NCI-H128 (cell line): ENCODE results near the gene ARID3B.
"Not testable (repeated sequence)": the region's sequence is repeated elsewhere in the genome, so short reads cannot be mapped to it uniquely, and the experiment has no call there.

Source experiments
- DNase-seq: peaks from one replicate; lab custom pipeline; 2025; ENCODE audit not compliant: unreplicated experiment; lab: John Stamatoyannopoulos, UW

ARID3B gene

DNA sequence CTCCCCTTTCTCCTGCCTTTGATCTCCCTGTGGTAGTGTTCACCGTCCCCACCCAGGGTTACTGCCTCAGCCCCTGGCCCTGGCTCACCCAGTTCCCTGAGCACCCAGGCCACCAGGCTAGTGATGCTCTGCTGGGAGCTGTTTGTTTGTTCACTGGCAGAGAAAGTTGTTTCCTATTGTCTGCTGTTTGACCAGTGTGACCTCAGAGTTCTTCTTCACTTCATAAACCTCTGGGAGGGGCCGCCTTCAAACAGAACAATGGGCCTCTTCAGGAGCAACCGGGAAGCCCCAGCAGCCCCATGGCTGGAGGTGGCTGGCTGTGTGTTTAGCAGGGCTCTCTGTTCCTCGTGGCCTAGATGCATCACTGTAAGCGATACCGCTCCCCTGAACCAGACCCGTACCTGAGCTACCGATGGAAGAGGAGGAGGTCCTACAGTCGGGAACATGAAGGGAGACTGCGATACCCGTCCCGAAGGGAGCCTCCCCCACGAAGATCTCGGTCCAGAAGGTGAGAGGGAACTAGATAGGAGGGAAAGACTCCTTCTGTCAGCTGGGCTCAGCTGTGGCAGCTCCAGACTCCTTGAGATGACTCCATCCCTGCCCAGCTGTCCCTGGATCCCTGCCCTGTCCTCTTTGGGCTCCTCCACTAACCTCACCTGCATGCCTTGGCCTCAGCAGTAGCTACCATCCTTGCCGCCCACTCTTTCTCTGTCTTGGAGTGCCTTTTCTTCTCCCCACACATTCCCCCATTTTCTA is 78.0 kb downstream of the ARID3B start:
- no peak for DNase-seq

DNA sequence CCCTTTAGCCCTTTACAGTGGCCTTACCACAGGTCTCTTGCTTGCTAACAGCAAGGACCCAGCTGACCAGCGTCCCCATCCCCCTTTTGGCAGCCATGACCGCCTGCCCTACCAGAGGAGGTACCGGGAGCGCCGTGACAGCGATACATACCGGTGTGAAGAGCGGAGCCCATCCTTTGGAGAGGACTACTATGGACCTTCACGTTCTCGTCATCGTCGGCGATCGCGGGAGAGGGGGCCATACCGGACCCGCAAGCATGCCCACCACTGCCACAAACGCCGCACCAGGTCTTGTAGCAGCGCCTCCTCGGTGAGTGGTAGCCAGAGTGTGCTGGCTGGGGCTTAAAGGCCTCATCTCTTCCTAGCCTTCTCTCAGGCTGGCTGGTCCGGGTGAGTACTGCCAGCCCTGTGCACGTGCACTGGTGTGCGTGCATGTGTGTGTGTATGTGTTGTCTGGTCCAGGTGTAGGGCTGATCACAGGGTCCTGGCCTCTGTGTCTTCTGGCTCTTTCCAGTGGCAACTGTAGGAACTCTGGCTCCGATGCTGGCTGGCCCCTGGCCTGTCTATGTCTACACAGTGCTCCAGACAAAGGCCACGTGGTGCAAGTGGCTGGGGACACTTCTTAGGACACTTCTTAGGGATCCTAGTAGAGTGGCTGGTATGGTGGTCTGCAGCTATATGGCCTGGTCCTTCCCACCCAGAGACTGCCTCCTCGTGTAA is 79.1 kb downstream of the ARID3B start:
- DNase-seq: no peak

DNA sequence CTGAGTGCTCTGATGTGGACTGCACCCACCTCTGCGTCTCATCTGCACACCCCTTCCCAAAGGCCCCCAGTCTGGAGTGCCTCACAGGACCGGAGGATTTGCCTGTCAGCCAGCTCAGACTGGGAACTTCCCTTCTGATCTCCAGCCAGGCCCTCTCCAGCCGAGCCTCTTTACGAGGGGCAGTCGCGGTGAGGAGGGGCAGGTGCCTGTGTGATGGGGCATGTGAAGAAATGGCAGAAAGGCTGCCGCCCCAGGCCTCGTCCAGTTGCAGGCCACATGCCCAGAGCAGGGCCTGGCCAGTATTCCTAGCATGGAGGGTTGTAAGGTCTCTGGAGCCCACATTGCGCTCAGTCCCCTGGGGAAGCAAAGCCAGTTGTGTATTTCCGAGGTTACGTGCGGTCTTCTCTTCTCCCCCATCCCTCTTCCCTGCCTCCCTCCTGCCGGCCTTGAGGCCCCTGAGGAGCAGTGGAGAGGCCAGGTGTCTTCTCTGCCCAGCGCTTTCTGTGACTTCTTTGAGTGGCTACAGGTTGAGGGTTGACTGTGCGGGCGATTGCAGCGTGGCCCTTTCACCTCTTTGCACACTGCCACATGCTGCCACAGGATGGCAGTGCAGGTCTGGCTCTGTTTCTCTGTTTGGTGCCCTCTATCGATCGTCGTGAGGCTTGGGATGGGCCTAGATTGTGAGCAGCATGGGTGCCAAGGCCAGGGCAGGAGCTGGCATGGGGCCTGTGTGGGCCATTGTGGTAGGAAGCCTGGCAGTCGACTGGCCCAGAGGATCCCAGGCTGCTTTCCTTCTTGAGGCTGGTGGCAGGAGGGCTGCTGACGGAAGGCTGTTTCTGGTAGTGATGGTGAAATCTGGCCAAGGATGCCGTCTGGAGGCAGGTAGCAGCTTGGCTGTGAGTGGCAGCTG is 79.9 kb downstream of the ARID3B start:
- DNase-seq: no peak

DNA sequence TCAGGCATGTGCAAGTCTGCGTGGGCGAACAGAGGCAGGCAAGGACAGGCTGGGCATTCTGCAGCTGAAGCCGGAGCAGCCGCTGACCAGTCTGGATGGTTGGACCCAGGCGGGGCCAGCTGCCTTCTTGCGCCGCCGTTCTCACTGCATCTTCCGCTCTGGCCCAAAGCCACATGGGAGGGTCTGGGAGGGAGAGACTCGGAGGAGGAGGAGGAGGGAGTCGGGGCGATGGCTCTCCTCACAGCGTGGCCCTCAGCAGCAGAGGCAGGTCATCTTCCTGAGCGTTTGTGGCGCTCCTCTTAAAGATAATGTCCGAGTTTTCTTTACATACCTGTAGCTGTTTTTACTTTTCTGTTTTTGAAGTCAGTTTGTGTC is 80.5 kb downstream of the ARID3B start:
- DNase-seq: no peak

DNA sequence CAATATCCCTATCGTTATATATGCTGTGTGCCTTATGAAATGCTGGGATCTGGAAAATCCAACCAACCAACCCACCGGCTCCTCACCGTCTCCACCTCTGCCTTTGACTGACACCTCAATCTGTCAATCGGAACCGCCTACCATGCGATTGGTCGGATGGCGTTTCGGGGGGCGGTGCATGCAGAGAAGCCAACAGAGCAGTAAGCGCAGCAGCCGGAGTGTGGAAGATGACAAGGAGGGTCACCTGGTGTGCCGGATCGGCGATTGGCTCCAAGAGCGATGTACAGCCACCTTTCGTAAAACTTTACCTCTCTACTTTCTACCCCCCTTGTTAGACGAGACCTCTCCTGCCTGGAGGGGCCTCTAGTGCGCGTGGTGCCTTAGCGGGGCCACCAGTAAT is 80.9 kb downstream of the ARID3B start:
- no peak for DNase-seq

DNA sequence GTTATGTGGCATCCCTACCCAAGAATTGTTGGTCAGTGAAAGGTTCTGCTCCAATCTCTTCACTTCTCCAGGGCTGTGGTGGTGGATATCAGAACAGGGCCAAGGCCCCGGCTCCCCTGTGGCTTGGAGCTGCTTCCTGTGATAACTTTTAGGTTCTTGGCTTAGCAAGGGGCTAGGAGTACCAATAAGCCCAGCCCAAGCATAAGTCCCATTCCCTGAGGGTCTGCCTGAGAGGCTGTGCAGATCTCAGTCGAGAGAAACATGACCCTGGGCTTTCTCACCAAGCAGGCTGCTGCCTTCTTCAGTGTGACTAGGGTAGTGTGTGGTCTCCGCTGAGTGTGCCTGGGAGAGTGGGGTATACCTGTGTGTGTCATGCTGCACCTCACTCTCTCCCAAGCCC is 81.7 kb downstream of the ARID3B start:
- DNase-seq: no peak

DNA sequence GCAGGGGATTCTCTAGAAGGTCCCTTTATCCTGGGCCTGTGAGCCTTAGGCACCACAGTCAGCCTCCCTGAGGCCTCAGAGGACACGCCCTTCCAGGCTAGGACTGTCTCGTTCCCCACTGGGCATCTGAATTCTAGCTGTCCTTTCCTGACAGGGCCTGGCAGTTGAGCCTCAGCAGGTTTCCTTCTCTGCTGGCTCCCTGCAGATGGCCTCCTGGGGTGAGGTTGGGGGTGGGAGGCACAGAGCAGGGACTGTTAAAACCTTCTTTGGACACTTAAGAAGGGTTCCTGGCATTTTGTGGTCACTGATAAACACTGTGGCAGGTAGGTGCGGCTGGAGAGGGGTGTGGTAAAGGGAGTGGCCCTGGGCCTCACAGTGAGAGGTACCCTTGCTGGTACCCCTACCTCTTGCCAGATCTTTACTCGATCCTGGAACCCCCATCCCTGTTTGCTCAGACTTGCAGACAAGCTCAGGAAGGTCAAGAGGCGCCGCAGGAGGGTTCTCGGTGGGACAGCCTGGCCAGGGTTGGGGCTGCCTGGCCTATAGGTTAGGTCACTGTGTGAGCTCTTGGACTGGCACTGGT is 83.1 kb downstream of the ARID3B start:
- no peak for DNase-seq

DNA sequence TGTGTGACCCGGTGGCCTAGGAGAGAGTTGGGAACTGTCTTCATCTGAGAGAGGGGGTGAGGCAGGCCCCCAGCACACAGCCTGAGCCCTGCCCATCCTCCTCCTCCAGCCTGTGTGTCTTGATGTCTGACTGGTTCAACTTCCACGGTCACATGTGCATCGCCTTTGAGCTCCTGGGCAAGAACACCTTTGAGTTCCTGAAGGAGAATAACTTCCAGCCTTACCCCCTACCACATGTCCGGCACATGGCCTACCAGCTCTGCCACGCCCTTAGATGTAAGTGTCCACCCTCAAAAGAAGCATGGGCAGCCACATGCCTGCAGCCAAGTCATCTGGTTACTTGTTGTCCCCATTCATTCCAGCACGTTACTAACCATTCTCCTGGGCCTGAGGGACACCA is 84.7 kb downstream of the ARID3B start:
- DNase-seq: no peak

DNA sequence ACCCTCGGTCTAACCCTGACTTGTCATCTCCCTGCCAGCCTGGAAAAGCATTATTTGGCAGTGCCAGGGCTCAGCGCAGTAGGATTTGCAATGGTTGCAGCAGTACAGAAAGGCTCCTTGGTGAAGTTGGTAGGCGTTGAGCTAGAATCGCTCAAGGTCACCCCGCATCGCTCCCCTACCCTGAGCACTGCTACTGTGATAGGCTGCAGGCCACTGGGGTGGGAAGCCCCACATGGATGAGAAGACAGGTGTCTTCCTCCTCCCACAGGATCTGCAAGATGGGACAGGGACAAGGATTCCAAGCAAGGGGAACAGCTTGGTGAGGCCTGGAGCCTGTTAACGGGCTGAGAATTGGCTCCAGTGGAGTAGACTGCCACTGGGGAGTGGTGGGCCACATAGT is 85.3 kb downstream of the ARID3B start:
- DNase-seq: no peak

DNA sequence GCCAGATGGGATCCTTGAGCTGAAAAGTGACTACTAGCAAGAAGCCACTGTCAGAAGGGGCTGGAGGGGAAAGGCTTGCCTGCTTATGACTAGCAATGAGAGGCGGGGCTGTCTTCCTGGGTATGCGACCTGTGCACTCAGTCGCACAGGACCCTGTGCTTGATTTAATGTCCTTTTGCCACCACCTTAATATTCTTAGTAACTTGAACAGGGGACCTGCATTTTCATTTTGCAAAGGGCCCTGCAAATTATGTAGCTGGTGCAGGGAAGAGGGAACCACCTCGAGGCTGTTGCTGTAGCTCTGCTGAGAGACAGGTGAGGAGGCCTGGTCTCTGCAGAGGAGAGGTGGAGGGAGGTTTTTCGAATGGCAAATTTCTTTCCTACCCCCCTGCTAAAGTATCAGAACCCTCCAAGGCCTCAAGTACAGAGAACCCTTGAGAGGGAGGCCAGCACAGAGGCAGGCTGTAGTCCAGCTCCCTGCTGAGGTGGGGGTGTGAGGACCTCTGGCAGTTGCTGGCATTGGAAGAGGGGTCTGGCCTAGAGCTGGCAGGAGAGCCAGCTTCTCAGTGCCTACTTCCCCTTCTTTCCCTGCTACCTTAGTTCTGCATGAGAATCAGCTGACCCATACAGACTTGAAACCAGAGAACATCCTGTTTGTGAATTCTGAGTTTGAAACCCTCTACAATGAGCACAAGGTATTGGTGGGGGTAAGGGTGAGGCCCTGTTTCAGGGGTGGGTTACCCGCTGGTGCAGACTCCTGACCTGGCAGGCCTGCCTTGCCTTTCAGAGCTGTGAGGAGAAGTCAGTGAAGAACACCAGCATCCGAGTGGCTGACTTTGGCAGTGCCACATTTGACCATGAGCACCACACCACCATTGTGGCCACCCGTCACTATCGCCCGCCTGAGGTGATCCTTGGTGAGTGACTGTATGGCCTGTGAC is 86.0 kb downstream of the ARID3B start:
- no peak for DNase-seq

DNA sequence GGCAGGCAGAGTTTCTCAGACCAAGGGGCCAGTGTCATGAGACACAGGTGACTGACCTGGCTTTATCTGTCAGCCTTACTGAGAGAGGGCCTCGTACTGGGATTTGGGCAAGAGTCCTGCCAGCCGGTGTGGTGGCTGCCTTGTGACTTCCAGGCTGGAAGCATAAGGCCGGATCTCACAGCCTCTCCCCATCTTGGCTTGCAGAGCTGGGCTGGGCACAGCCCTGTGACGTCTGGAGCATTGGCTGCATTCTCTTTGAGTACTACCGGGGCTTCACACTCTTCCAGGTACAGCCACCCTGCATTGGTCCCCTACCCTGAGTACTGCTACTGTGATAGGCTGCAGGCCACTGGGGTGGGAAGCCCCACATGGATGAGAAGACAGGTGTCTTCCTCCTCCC is 86.7 kb downstream of the ARID3B start:
- no peak for DNase-seq

DNA sequence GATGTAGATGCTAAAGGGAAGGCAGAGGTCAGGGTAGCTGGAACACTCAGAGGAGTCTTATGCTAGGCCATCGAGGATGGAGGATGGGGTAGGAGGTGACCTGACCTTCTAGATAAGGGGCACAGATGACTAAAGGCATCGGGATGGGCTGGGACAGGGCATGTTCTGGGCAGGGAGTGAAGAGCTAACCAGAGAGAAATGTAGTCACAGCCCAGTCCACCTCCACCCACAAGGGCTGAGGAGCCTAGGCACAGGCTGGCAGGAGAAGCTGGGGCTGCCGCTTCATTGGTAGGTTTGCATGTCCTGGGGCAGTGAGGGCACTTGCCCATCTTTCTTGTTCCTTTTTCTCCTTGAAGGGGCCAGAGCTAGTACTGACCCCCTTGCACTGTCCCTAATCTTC is 87.2 kb downstream of the ARID3B start:
- DNase-seq: no peak

DNA sequence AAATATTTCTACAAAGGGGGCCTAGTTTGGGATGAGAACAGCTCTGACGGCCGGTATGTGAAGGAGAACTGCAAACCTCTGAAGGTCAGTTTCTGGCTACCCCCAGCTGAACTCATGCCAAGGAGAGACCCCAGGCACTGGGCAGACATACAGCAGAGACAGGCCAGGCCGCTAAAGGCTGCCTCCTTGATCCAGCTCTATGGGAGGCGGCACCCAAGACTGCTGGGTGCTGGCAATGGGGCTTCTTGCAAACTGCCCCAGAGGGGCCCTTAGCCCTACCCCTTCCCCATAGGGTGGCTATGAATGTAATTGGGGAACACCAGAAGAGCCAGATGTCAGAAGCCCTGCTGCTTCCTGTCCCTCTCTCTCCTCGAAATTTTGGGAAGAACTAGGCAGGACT is 87.9 kb downstream of the ARID3B start:
- no peak for DNase-seq

DNA sequence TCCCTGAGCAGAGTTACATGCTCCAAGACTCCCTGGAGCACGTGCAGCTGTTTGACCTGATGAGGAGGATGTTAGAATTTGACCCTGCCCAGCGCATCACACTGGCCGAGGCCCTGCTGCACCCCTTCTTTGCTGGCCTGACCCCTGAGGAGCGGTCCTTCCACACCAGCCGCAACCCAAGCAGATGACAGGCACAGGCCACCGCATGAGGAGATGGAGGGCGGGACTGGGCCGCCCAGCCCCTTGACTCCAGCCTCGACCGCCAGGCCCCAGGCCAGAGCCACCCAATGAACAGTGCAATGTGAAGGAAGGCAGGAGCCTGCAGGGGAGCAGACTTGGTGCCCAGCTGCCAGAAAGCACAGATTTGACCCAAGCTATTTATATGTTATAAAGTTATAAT is 88.7 kb downstream of the ARID3B start:
- DNase-seq: not testable (repeated sequence)

DNA sequence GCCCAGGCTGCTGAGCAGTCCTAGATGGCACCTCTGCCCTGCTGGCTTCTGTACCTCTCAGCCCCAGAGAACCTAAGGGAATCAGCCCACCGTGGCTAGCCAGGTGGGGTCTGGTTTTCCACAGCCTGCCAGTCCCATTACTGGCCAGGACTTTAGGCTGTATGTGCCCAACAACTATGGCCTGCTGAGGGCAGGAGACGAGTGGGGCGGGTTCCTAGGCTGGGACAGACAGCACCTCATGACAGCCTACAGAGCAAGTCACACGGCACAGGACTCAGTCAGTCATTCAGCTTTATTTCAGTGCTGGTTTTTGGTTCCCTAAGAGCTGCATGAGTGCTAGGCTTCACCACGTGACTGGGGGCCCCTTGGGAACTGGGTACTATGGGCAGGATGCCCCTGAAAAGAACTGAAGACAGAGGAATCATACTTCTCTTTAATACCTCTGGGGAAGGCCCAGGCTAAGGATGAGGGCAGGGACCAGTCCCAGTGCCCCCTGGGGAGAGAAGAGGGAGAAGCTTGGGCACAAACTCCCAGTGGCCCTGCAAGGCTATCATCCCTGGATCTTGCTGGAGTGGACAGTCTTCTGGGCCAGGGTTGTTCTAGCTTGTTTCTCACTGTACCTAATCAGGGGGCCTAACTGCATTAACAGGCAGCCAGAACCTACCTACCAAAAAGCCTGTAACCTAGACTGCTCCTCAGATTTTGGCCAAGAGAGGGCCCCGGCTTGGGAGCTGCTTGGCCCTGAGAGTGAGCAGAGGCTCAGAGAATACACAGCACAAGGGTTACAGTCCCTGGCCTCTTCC is 89.5 kb downstream of the ARID3B start:
- DNase-seq: no peak

DNA sequence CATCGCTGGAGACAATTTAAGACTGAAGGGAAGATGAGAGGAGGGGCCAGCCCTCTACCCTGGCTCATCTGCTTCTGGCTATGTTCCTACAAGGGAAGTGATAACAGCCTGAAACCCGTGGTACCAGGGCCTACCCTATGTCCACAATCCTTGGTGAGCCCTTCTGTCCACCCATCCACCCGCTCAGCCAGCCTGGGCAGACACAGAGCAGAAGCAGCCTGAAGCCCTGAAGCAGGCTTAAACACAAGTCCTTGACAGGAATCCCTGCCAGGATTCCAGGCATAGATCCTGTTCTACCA is 90.0 kb downstream of the ARID3B start:
- no peak for DNase-seq

DNA sequence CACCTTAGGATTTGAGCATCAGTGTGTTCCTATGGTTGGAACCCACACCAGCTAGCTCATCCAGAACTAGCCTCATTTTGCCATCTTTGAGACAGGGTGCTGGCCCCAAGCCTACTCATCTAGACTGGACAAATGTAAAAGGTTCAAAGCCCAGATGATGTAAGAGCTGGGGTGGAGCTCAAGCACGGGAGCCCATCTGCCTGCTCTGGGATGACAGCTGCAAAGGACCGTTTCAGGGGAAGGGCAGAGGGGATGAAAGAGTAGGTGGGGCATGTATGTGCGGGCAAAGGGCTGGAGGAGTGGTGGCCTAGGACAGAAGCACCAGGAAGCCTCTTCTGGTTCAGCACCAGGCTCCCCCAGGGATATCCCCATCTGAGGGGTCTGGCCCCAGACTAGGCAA is 90.4 kb downstream of the ARID3B start:
- DNase-seq: no peak

DNA sequence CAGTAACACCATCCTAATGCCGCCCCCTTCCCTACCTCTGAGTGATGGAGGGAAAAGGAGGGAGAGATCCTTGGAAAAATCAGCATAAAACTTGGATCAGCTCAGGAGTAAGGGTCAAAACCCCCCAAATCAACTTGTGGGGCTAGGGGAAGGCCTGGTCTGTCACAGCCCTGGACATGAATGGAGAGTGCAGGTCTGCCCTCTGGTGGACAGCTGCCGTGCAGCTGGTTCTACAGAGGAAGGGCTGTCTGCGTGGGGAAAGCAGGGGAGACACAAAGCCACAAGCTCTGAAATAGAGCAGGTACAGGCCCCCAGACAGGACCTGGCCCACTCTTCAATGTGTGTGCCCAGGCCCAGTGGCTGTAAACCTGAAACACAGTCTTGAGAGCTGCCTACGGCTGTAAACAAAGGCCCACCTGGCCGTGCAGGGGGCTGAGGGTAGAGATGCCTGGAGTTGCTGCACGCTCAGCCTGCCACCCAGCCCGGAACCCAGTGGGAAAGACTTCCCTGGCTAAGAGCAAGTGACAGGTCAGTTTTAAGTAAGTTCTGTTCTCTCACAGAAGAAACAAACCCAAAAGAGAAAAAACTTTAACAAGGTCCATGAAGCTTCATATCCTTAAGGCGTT is 91.0 kb downstream of the ARID3B start:
- no peak for DNase-seq

DNA sequence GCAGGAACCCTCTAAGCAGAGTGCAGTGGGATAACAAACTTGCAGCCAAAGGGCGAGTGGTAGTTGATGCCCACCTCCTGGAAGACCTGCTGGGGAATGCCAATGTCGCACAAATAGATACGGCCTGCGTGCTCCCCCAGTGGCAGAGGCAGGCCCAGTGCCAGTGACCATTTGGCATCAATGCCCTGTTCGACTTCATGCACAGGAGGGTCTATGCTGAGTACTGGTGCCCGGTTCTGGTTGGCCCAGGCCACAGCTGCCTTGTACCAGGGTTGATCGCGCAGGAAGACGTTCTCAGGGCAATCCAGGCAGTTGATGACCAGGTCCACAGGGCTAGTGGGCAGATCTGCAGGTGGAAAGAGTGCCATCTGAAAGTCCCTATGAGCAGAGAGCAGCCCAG is 91.6 kb downstream of the ARID3B start:
- no peak for DNase-seq
